Keratinocyte (primary cell): Measurements from ENCODE around the gene TMUB1.

Experiments used
- EZH2 ChIP-seq: IDR thresholded peaks from one replicate; pipeline ENCODE4 v1.6.1; 2012; ENCODE audit warnings: inconsistent platforms, mild to moderate bottlenecking, low read length, moderate library complexity
- TF ChIP-seq, protein P1 (sequence below), 3 experiments: IDR thresholded peaks in 1 of 3; conservative IDR thresholded peaks in 1 of 3; optimal IDR thresholded peaks in 1 of 3; 2 replicates in 2 of 3; 3 replicates in 1 of 3; pipeline versions ENCODE3 to v1.5.1; 2011; ENCODE audit warnings: low read length in 3 of 3, mild to moderate bottlenecking in 3 of 3, moderate library complexity in 2 of 3, control low read depth in 1 of 3, inconsistent platforms in 1 of 3; ENCODE audit not compliant: insufficient read depth in 2 of 3; ENCODE audit errors: extremely low read depth in 1 of 3

- TF ChIP-seq, protein P1, sequence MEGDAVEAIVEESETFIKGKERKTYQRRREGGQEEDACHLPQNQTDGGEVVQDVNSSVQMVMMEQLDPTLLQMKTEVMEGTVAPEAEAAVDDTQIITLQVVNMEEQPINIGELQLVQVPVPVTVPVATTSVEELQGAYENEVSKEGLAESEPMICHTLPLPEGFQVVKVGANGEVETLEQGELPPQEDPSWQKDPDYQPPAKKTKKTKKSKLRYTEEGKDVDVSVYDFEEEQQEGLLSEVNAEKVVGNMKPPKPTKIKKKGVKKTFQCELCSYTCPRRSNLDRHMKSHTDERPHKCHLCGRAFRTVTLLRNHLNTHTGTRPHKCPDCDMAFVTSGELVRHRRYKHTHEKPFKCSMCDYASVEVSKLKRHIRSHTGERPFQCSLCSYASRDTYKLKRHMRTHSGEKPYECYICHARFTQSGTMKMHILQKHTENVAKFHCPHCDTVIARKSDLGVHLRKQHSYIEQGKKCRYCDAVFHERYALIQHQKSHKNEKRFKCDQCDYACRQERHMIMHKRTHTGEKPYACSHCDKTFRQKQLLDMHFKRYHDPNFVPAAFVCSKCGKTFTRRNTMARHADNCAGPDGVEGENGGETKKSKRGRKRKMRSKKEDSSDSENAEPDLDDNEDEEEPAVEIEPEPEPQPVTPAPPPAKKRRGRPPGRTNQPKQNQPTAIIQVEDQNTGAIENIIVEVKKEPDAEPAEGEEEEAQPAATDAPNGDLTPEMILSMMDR (optimal IDR thresholded peaks at IDR 0.05 in 1 of 3, IDR thresholded peaks at IDR 0.05 in 1 of 3, conservative IDR thresholded peaks at IDR 0.05 in 1 of 3; ENCODE audit: extremely low read depth in 1 of 3, insufficient read depth in 2 of 3, low read length in 3 of 3), result no peak
- TF ChIP-seq EZH2, result no peak
Measured at GRCh38 chr7:151086802-151087244, 3.5 kb upstream of the TMUB1 start.
